Omental fat pad (tissue), 4 donors: ENCODE results near the gene DDIT3. TPM values are rescaled to one million over a fixed set of nuclear protein-coding genes. Genes with fewer than 3 reads are reported as not detected.
A peak's percentile ranks its signal among the peaks of the same experiment; 100 is the strongest.

Source experiments
- ATAC-seq: fragments of 150-250 bp; one replicate; pipeline ENCODE4 v1.9.1; 2016; ENCODE audit warnings: mild to moderate bottlenecking, moderate library complexity; ENCODE audit not compliant: low FRiP score
- DNase-seq: peaks from one replicate; pipeline ENCODE4 v3.0.0-alpha.2; 2019; ENCODE audit warnings: low spot score
- total RNA-seq, 4 donors: library from RNA; depleted of rRNA; stranded (reverse); fragments of >200 nt; gene quantifications; one replicate each; pipeline ENCODE4 v1.1.0, GENCODE V29; 2016
- TF ChIP-seq, protein P1 (sequence below), 3 donors: fragments of 450-650 bp; IDR thresholded peaks; one replicate each; pipeline ENCODE4 v1.5.1; 2016 to 2017; ENCODE audit warnings: antibody characterized with exemption in 3 of 3, mild to moderate bottlenecking in 3 of 3, moderate library complexity in 2 of 3

Gene DDIT3
- total RNA-seq, 4 donors from 2014 or later: 31.5 to 66.6 (median 35.5) TPM

DNA sequence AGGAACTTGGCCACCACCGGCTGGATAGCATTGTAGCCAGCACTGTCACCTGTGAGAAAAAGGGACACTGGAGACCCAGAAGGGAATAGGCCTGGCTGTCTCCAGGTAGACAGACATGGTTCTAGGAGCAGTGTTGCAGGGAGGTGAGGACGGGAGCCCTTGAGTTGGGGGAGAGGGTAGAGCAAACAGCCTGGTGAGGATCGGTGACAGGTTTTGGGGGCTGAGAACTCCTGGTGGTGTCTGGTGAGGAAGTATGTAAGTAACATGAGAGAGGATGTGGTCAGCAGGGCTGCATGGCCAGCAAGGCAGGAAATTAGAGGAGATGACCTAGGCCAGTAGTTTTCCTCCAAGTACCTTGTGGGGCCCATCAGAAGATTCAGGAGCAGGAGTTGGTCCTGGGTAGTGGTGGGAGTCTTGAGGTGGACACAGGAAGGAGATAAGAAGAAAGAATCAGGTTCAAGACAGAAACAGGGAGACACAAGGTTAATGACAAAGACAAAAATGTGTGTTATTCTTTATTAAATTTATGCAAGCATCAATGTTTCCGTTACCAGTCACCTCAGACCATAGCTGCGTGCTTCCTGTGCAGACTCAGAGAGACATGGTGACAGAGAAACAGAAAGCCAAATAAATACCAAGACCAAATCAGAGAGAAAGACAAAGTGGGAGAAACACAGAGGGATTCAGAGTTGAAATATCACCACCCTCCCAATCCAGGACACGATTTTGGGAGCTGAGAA is 40.8 kb downstream of the DDIT3 start, which contains the start of gene ARHGAP9:
Gene ARHGAP9 (minus strand): TSS at position 491 of the 740 bp plus-strand sequence. CDS start 460 bp downstream, at position 31.
- ATAC-seq (no peak), DNase-seq (no peak)
- TF ChIP-seq, protein P1, sequence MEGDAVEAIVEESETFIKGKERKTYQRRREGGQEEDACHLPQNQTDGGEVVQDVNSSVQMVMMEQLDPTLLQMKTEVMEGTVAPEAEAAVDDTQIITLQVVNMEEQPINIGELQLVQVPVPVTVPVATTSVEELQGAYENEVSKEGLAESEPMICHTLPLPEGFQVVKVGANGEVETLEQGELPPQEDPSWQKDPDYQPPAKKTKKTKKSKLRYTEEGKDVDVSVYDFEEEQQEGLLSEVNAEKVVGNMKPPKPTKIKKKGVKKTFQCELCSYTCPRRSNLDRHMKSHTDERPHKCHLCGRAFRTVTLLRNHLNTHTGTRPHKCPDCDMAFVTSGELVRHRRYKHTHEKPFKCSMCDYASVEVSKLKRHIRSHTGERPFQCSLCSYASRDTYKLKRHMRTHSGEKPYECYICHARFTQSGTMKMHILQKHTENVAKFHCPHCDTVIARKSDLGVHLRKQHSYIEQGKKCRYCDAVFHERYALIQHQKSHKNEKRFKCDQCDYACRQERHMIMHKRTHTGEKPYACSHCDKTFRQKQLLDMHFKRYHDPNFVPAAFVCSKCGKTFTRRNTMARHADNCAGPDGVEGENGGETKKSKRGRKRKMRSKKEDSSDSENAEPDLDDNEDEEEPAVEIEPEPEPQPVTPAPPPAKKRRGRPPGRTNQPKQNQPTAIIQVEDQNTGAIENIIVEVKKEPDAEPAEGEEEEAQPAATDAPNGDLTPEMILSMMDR (IDR thresholded peaks at IDR 0.05): no peak

GRCh38 chr12:57479043-57479375 is 41.3 kb downstream of the DDIT3 start:
- ATAC-seq (no peak), DNase-seq (no peak)
- TF ChIP-seq, protein P1 (IDR thresholded peaks at IDR 0.05): no peak

DNA sequence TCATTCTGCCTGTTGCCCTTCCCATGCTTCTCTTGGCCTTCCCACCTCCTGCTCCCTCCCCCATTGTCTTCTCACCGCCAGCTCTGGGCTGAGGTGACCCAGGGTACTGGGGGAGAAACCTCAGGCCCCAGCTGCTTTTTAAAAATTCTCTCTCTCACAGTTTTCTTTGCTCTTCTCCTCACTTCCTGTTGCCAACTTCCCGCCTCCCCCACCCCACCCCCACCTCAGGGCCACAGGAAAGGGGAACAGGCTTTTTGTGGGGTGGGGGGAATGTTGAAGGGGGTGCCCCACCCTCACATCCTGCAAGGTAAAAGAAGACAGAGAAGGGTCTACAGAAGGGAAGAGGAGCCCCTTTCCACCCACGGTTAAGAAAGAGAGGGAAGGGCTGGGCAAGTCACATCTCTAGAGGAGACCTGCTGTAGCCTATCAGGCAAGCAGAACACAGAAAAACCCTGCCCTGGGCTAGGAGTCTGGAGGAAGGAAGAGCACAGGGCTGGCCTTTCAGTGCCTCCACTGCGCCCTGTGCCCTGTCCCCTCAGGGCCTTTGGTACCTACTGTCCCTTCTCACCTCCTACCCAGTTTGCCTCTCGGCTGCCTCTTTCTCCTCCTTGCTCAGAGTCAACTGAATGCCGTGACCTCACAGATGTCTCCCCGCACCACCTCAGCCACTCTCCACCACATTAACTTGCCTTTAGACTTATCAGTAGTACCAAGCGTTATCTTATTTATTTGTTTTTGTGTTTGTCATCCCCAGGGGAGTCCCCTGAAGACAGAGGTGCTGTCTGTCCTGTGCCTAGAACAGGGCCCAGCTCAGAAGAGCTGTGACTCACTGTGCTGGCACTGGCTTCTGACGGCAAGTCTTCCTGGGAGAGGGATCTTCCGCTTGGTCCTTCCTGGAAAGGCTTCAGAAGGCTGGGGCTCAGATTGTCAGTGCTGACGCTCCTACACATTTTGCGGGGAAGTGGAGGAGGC is 42.3 kb downstream of the DDIT3 start:
- TF ChIP-seq, protein P1 (IDR thresholded peaks at IDR 0.05): no peak
- no peak for DNase-seq
- ATAC-seq: peak; percentile 64

DNA sequence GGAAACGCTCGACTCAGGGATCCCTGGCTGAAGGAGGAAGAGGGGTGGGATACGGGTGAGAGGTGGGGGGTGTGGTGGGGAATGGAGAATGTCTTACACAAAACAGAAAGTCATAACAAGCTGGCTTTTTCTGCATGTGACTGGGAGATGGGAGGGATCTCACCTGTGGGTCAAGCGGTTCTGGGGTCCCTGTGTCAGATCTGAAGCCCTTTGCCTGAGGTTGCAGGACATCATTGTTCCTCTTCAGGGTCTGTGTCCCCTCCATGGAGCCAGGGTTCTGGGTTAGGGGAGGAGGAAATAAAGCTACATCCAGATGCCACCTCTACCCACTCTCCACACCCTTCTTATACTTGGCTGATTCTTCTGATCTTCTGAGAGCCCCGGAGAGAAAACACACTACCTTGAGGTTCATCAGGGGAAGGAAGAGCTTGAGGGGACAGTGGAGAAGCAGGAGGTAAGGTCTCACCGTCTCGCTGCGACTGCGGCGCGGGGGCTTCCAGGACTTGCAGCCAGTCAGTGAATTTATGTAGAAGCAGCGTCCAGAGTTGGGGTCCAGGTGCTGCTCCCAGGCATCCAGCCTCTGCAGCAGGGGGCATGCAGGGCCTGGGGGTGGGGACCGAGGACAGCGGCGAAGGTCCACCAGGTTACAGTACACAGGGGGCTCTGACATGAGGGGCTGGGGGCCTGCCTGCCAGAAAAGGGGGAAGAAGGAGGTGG is 43.2 kb downstream of the DDIT3 start:
- no peak for ATAC-seq
- TF ChIP-seq, protein P1 (IDR thresholded peaks at IDR 0.05): no peak
- no peak for DNase-seq

GRCh38 chr12:57476162-57476992 is 43.9 kb downstream of the DDIT3 start:
- DNase-seq (no peak), ATAC-seq (no peak)
- TF ChIP-seq, protein P1 (IDR thresholded peaks at IDR 0.05): no peak
